ENCODE measurements around the gene C11orf65.

C11orf65 gene

GRCh38 chr11:108364159-108364558 lies 103.2 kb downstream of the C11orf65 start:
- DNase-seq = no peak

DNA sequence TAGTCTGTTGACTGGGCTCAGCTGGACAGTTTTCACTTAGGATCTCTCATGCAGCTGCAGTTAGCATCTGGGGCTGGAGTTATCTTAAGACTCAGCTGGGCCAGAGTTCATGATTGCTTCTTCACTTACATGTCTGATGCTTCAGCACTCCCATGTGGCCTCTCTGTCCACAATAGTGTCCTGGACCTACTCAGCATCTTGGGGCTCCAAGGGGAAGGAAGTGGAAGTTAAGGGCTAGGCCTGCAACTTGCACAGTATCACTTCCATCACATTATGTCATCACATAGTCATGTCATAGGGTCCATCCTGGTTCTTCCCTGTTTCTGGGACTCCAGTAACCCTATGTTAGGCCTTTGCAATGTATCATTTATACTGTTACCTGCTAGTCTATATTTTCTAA lies 115.9 kb downstream of the C11orf65 start:
- no peak for DNase-seq

DNA sequence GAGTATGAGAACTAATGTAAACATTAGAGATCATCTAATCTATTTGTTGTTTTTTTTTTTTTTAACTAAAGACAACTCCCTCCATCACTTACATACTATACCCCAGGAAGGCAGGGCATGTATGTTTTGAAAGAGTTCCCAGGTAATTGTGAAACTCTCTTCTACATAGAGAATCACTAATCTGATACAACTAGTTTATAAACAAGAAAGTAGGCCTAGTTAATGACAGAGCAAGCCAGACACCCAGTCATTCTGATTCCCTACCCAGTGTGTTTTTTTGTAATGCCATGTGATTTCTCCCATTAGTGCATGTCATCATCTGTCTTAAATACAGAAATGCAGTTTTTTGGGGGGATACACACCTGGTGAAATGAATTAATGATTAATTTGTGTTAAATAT lies 120.9 kb downstream of the C11orf65 start:
- DNase-seq = no peak

- DNase-seq = no peak
Measured at GRCh38 chr11:108345767-108346166, 121.6 kb downstream of the C11orf65 start.

DNA sequence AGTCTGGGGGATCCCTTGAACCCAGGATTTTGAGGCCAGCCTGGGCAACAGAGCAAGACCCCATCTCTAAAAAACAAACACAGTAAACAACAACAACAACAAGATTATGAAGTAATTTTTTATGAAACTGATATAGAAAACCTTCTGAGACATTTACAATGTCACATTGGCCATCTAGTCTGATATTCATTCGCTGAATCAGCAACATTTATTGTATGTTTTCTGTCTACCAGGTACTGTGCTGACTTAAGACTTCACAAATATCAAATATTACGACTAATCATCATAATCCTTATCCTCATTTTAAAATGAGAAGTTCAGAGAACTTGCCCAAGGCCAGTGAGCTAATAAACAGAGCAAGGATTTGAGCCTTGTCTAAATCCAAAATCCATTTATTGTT lies 123.6 kb downstream of the C11orf65 start:
- DNase-seq = no peak

- DNase-seq = no peak
Measured at GRCh38 chr11:108341654-108342053, 125.7 kb downstream of the C11orf65 start.

GRCh38 chr11:108340973-108341372 lies 126.4 kb downstream of the C11orf65 start:
- DNase-seq = no peak

GRCh38 chr11:108338750-108339149 lies 128.6 kb downstream of the C11orf65 start:
- no peak for DNase-seq

DNA sequence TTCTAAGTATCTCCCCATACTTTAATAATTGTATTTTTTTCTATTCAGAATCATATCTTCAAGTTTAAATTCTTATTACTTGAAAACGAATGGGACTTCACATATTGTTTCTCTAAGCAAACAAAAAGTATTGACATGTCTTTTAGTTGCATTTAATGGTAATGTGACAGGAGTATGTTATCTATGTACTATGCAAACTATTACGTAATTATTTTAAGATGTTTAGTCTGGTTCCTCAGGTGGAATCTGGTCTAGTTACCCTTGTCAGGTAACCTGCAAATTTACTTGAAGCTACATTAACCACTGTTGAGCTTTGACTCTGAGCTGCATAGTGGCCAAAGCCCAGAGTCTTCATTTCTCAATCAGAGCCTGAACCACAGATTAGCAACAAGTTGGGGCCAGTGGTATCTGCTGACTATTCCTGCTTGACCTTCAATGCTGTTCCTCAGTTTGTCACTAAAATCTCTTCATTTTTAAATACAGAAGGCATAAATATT lies 133.9 kb downstream of the C11orf65 start:
- no peak for DNase-seq

Data from central memory CD4-positive, alpha-beta T cell (primary cell).